NB4 (cell line): ENCODE results near the gene MPHOSPH10.

Experiments used
- MYC ChIP-seq: IDR thresholded peaks from 2 replicates; pipeline ENCODE4 v1.6.1; 2011; ENCODE audit warnings: low read depth, low read length
- POLR2A ChIP-seq: IDR thresholded peaks from 2 replicates; pipeline ENCODE4 v1.6.1; 2011; ENCODE audit warnings: mild to moderate bottlenecking; ENCODE audit not compliant: insufficient read length; ENCODE audit errors: extremely low read depth
- TF ChIP-seq, protein P1 (sequence below): IDR thresholded peaks from one replicate; pipeline ENCODE4 v1.5.1; 2012; ENCODE audit warnings: low read depth, low read length
- TF ChIP-seq, protein P2 (sequence below): IDR thresholded peaks from 2 replicates; pipeline ENCODE4 v1.6.1; 2011; ENCODE audit warnings: low read depth, low read length

DNA sequence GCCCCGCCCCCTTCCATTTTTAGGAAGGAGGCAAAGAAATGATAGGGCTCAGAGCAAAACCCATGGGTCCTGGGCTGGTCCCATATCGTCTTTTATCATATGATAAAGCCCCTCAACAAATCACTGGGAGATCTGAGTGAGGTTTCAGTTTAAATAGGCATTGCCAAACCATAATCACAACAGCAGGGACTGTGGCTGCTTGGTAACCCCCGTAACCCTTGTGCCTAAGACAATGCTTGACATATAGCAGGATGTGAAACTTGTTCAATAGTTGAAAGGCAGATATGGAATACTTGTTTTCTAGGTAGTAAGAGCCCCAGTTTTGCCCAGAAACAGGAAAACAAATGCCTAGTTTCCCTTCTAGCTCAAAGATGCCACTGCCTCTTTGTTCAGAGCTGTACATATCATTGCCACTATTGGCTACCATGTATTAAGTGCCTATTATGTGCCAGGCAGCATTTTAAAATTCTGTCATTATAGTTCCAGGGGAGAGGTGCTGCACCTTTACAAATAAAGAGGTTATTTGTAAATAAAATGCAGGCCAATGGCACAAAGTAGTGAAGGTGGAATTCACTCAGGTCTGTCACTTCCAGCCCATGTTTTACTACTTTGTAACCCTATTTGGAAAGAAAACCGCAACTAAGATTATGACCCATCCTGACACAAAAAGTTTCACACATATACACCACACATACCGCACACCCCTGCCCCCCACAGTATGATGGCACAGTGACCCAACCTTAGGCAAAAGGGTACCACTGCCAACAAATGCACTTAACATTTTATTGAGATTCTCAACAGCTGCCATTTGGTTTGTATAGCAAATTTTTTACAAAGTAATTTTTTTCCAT is 47.8 kb upstream of the MPHOSPH10 start:
- no peak for TF ChIP-seq POLR2A
- TF ChIP-seq, protein P1, sequence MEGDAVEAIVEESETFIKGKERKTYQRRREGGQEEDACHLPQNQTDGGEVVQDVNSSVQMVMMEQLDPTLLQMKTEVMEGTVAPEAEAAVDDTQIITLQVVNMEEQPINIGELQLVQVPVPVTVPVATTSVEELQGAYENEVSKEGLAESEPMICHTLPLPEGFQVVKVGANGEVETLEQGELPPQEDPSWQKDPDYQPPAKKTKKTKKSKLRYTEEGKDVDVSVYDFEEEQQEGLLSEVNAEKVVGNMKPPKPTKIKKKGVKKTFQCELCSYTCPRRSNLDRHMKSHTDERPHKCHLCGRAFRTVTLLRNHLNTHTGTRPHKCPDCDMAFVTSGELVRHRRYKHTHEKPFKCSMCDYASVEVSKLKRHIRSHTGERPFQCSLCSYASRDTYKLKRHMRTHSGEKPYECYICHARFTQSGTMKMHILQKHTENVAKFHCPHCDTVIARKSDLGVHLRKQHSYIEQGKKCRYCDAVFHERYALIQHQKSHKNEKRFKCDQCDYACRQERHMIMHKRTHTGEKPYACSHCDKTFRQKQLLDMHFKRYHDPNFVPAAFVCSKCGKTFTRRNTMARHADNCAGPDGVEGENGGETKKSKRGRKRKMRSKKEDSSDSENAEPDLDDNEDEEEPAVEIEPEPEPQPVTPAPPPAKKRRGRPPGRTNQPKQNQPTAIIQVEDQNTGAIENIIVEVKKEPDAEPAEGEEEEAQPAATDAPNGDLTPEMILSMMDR = no peak
- TF ChIP-seq MYC = no peak
- TF ChIP-seq, protein P2, sequence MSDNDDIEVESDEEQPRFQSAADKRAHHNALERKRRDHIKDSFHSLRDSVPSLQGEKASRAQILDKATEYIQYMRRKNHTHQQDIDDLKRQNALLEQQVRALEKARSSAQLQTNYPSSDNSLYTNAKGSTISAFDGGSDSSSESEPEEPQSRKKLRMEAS = no peak
